HepG2 (cell line): Measurements from ENCODE around the gene GRIK2.

Source experiments
- FOXP1 ChIP-seq, 2 experiments: fragments of 450-650 bp in 1 of 2; IDR thresholded peaks; 2 replicates each; pipeline ENCODE4 v1.6.1; 2017 to 2018; ENCODE audit warnings: antibody characterized with exemption in 1 of 2
- GABPA ChIP-seq, 2 experiments: IDR thresholded peaks; 2 replicates each; pipeline ENCODE4 v1.6.1; 2011 to 2016; ENCODE audit warnings: low read depth in 2 of 2, low read length in 1 of 2, missing biosample characterization in 1 of 2, missing genetic modification characterization in 1 of 2
- JUND ChIP-seq: sonication (generic); formaldehyde crosslinking; IDR thresholded peaks from 2 replicates; pipeline ENCODE4 v1.8.0; 2022; ENCODE audit warnings: mild to moderate bottlenecking, missing genetic modification reagents
- POLR2A ChIP-seq, 2 experiments: IDR thresholded peaks; 2 replicates each; pipeline ENCODE4 v1.6.1; 2011; ENCODE audit warnings: low read depth in 2 of 2, low read length in 2 of 2, mild to moderate bottlenecking in 1 of 2, moderate library complexity in 1 of 2; ENCODE audit not compliant: insufficient read depth in 1 of 2
- SETDB1 ChIP-seq: sonication (generic); formaldehyde crosslinking; IDR thresholded peaks from 2 replicates; pipeline ENCODE4 v1.5.1; 2020; ENCODE audit warnings: missing genetic modification reagents, mild to moderate bottlenecking, borderline replicate concordance
- TAF1 ChIP-seq: sonication (generic); formaldehyde crosslinking; IDR thresholded peaks from 2 replicates; pipeline ENCODE4 v1.4.0; 2020; ENCODE audit warnings: missing genetic modification reagents
- ZNF329 ChIP-seq: sonication (generic); formaldehyde crosslinking; IDR thresholded peaks from 2 replicates; pipeline ENCODE4 v1.9.0; 2021; ENCODE audit warnings: low read depth, mild to moderate bottlenecking, missing genetic modification reagents
- ZNF883 ChIP-seq: sonication (generic); formaldehyde crosslinking; IDR thresholded peaks from 2 replicates; pipeline ENCODE4 v1.5.1; 2020; ENCODE audit warnings: mild to moderate bottlenecking, missing genetic modification reagents; ENCODE audit errors: not compliant biosample characterization
- ZSCAN31 ChIP-seq: sonication (generic); formaldehyde crosslinking; IDR thresholded peaks from 2 replicates; pipeline ENCODE4 v1.5.0; 2020; ENCODE audit warnings: low read depth, mild to moderate bottlenecking, missing genetic modification reagents
- TF ChIP-seq, protein P1 (sequence below): sonication (generic); formaldehyde crosslinking; IDR thresholded peaks from 2 replicates; pipeline ENCODE4 v1.4.0; 2020; ENCODE audit warnings: missing genetic modification reagents

GRCh38 chr6:101435038-101435437 is 41.5 kb downstream of the GRIK2 start:
- TF ChIP-seq POLR2A (IDR thresholded peaks at IDR 0.05; ENCODE audit: insufficient read depth in 1 of 2, low read depth in 2 of 2, low read length in 2 of 2) (no peak), SETDB1 (CRISPR knock-in tag) (no peak), ZNF883 (no peak), GABPA (IDR thresholded peaks at IDR 0.05; ENCODE audit: low read depth, low read length) (no peak), GABPA (CRISPR knock-in tag; IDR thresholded peaks at IDR 0.05; ENCODE audit: low read depth) (no peak), ZSCAN31 (CRISPR knock-in tag) (no peak), JUND (CRISPR knock-in tag) (no peak), TAF1 (CRISPR knock-in tag) (no peak), FOXP1 (IDR thresholded peaks at IDR 0.05) (no peak), FOXP1 (CRISPR knock-in tag; IDR thresholded peaks at IDR 0.05) (no peak), ZNF329 (CRISPR knock-in tag) (no peak)
- TF ChIP-seq, protein P1, sequence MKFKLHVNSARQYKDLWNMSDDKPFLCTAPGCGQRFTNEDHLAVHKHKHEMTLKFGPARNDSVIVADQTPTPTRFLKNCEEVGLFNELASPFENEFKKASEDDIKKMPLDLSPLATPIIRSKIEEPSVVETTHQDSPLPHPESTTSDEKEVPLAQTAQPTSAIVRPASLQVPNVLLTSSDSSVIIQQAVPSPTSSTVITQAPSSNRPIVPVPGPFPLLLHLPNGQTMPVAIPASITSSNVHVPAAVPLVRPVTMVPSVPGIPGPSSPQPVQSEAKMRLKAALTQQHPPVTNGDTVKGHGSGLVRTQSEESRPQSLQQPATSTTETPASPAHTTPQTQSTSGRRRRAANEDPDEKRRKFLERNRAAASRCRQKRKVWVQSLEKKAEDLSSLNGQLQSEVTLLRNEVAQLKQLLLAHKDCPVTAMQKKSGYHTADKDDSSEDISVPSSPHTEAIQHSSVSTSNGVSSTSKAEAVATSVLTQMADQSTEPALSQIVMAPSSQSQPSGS, result no peak
